Ovary (tissue), 9 donors: Measurements from ENCODE around the gene MRPL24. TPM values are rescaled to one million over a fixed set of nuclear protein-coding genes. Genes with fewer than 3 reads are reported as not detected.
A peak's percentile ranks its signal among the peaks of the same experiment; 100 is the strongest.

Source experiments
- DNase-seq, 5 donors: peaks; one replicate each; pipeline ENCODE4 v3.0.0-alpha.2; 2019 to 2020
- H3K27ac ChIP-seq, 2 donors: fragments of 200-600 bp; one replicate each; pipeline versions ENCODE4 v1.5.1 to v1.8.0; 2019 to 2022
- H3K27me3 ChIP-seq: fragments of 200-600 bp; one replicate; pipeline ENCODE4 v1.8.0; 2022
- H3K36me3 ChIP-seq: fragments of 200-600 bp; sonication (generic); one replicate; pipeline ENCODE4 v1.5.1; 2019
- H3K4me1 ChIP-seq: one replicate; pipeline ENCODE4 v1.8.1; 2013; ENCODE audit warnings: mild to moderate bottlenecking, moderate library complexity; ENCODE audit not compliant: insufficient read depth
- H3K4me3 ChIP-seq: fragments of 200-600 bp; sonication (generic); one replicate; pipeline ENCODE4 v1.5.1; 2017
- H3K9me3 ChIP-seq, 2 donors: fragments of 200-600 bp in 1 of 2; sonication (generic) in 1 of 2; one replicate each; pipeline versions ENCODE4 v1.5.1 to v1.8.1; 2013 to 2019; ENCODE audit warnings: mild to moderate bottlenecking in 1 of 2, moderate library complexity in 1 of 2
- EP300 ChIP-seq: sonication (generic); formaldehyde crosslinking; IDR thresholded peaks from one replicate; pipeline ENCODE4 v1.6.1; 2017; ENCODE audit warnings: antibody characterized with exemption
- POLR2A ChIP-seq: fragments of 450-650 bp; IDR thresholded peaks from one replicate; pipeline ENCODE4 v1.6.1; 2017; ENCODE audit warnings: antibody characterized with exemption, mild to moderate bottlenecking, moderate library complexity
- WGBS, 3 donors: extraction: QIAGEN DNeasy Blood & Tissue Kit in 1 of 3; methylation state at CpG; one replicate each; pipeline versions ENCODE4 v1.1.5 to v1.1.7; 2013 to 2017; 5-methylcytosine and 5-hydroxymethylcytosine counted together
- intact Hi-C, 4 donors: fragments of 100-400 bp; cut with DNase I; formaldehyde crosslinking; loops; one replicate each; pipeline versions ENCODE4 v1.11.0 to v1.15.1; 2022 to 2023
- polyA plus RNA-seq, 2 donors: library from polyadenylated mRNA; stranded (reverse); fragments of 200-250 nt in 1 of 2; fragments of 350-450 nt in 1 of 2; fragmentation: Illumina TruSeq in 1 of 2; extraction: RNeasy Lipid Tissue Mini Kit (QIAGEN cat#74804) in 1 of 2; gene quantifications; one replicate each; pipeline ENCODE4 v1.2.3, GENCODE V29; 2013 to 2014
- total RNA-seq, 7 donors: library from RNA; depleted of rRNA in 2 of 7; stranded (reverse); fragments of >200 nt in 2 of 7; fragmentation: NEBNext Ultra II Directional in 3 of 7; extraction: Animal tissue kit (Norgen Biotek cat#: 25700) in 3 of 7; gene quantifications; one replicate each; pipeline versions ENCODE4 v1.1.0 to v1.2.4, GENCODE V29; 2016 to 2023
- TF ChIP-seq, protein P1 (sequence below), 3 donors: fragments of 450-650 bp in 2 of 3; fragments of 200-600 bp in 1 of 3; IDR thresholded peaks; one replicate each; pipeline versions ENCODE4 v1.5.1 to v1.8.0; 2016 to 2022; ENCODE audit warnings: antibody characterized with exemption in 3 of 3, mild to moderate bottlenecking in 1 of 3
- donor health status: DM: no; HTN: no; CAD: no; lungs with moderate emphysema.
- donor health status: DM: no; HTN: no; CAD: no.
- donor health status: Bipolar disorder and iron deficiency.
- donor health status: DM: yes; HTN: yes; CAD: no.
- donor health status: DM: no; HTN: no; CAD: no.
- donor health status: DM: yes; HTN: yes; CAD: no.

The MRPL24 gene
- total and polyA plus RNA-seq, 9 donors: 23.1 to 173 (median 68.3) TPM

DNA sequence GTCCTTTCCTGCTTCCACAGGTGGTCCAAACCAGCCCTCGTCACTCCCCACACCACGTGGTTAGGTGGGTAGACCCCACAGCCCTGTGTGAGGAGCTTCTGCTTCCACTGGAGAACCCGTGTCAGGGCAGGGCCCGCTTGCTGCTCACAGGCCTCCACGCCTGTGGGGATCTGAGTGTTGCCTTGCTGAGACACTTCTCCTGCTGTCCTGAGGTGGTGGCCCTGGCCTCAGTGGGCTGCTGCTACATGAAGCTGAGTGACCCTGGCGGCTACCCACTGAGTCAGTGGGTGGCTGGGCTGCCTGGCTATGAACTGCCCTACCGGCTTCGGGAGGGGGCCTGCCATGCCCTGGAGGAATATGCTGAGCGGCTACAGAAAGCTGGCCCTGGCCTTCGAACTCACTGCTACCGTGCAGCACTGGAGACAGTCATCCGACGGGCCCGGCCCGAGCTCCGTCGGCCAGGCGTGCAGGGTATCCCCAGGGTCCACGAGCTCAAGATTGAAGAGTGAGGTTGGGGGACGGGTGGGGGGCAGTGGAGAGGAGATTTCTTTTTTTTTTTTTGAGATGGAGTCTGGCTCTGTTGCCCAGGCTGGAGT is 6.8 kb downstream of the MRPL24 start:
- TF ChIP-seq POLR2A: no peak
- no peak for TF ChIP-seq EP300
- TF ChIP-seq, protein P1, sequence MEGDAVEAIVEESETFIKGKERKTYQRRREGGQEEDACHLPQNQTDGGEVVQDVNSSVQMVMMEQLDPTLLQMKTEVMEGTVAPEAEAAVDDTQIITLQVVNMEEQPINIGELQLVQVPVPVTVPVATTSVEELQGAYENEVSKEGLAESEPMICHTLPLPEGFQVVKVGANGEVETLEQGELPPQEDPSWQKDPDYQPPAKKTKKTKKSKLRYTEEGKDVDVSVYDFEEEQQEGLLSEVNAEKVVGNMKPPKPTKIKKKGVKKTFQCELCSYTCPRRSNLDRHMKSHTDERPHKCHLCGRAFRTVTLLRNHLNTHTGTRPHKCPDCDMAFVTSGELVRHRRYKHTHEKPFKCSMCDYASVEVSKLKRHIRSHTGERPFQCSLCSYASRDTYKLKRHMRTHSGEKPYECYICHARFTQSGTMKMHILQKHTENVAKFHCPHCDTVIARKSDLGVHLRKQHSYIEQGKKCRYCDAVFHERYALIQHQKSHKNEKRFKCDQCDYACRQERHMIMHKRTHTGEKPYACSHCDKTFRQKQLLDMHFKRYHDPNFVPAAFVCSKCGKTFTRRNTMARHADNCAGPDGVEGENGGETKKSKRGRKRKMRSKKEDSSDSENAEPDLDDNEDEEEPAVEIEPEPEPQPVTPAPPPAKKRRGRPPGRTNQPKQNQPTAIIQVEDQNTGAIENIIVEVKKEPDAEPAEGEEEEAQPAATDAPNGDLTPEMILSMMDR (IDR thresholded peaks at IDR 0.05): no peak
- Histone ChIP-seq H3K9me3 (no peaks in the 10 kb centered on the region), H3K27me3 (no peaks in the 10 kb centered on the region), H3K4me1 (no peaks in the 10 kb centered on the region), H3K4me3 (no peak overlapping the region), H3K27ac (no peak overlapping the region), H3K36me3 (no peaks in the 10 kb centered on the region)
- DNase-seq: no peak
- WGBS, 3 donors: 87 to 91% (median 89%) methylated on average over 17 to 20 of the region's 20 CpGs
- intact Hi-C loops: no loop called here

DNA sequence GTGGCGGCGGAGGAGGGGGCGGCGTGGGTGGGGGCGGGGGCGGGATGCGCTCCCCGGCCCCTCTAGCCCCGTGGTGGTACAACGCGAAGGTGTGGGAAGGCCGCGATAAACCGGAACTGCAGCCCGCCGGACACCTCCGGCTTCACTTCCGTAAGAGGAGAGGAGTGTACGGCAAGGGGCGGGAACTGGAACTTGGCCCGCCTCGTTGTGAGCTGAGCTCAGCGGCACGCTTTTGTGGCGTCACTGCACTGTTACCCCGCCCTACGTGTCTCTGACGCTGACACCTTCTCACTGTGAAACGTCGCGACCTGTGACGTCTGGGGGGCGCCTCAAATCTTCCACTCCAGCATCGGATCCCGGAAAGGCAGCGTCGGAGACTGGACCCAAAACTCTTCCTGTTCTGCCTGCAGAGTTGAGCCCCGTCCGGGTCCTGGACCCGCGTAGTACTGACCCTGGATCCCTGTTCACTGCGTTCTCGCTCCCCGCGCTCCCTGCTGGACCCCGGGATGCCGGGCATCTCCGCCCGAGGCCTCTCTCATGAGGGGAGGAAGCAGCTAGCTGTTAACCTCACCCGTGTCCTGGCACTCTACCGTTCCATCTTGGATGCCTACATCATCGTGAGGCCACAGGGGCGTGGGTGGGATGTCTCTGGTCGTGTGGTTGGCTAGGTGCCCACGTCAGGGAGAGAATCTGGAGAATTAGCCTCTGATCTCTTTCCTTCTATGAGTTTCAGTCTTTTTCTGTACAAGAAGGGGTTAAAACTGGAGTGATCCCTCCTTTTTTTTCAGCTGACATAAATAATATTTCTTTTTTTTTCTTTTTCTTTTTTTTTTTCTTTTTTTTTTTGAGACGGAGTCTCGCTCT is 12.1 kb downstream of the MRPL24 start, which contains the start of gene ISG20L2:
Gene ISG20L2, minus strand, starts transcription at position 168 of the 864 bp plus-strand sequence. CDS start 1,114 bp downstream, outside the sequence.
- H3K9me3 ChIP-seq: no peaks in the 10 kb centered on the region
- intact Hi-C loops: loop anchor here in 1 of 4 donors (1.0 kb wide), 1 partner anchor 12 kb away; the partner anchor contains the start of gene MRPL24
- no peaks in the 10 kb centered on the region for H3K36me3 ChIP-seq
- peaks cover 16% of the 10 kb centered on the region for H3K4me1 ChIP-seq
- peak within 1 kb of the TSS; percentile 93 to 98 for H3K27ac ChIP-seq
- H3K4me3 ChIP-seq: peak within 1 kb of the TSS; percentile 62
- DNase-seq: peak; percentile 97 to 99 (median 98)
- WGBS, 3 donors: 0% methylated on average over 48 to 57 of the region's 57 CpGs
- TF ChIP-seq, protein P1 (IDR thresholded peaks at IDR 0.05): peak in 1 of 3 donors; percentile 14
- TF ChIP-seq EP300: peak; percentile 86
- peak; percentile 91 for TF ChIP-seq POLR2A
- H3K27me3 ChIP-seq: no peaks in the 10 kb centered on the region

DNA sequence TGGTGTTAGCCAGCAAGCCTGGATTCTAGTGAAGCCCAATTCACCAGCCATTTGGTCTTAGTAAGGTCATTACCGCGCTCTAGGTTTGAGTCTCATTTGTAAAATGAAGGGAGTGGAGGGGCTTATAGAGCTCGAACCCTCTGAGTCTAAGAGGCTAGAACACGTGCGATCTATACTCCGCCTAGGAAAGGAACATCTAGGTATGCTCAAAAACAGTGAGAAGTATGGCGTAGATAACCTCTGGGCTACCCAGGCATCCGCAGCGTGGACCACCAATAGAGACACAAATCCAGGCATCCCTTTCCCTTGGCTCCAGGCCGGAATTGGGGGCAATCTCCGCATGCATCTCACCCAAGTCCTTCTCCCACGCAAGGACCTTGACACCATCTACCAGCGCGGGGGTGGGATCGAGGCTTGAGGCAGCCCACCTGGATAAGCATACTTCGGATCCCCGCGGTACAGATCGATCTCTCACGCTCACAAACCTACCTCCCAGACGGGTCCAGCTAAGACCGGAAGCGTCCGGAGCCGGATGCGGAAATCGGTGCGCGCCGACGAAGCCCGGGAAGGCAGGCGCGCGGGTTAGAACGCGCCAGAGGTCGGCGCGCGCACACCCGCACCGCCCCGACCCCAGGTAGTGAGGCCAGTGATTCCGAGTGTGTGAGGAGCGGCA is 12.8 kb downstream of the MRPL24 start, which contains the start of gene METTL25B:
Gene METTL25B, plus strand, starts transcription at position 544 of the 673 bp plus-strand sequence. CDS start 636 bp downstream, outside the sequence.
- DNase-seq: peak; percentile 83 to 90 (median 85)
- WGBS, 3 donors: 0% methylated on average over 44 to 46 of the region's 46 CpGs
- H3K27me3 ChIP-seq: no peaks in the 10 kb centered on the region
- peak within 1 kb of the TSS; percentile 93 to 98 for H3K27ac ChIP-seq
- intact Hi-C loops: loop anchor here in 2 of 4 donors (1.0 to 2.0 kb wide), 2 partner anchors 13 to 37 kb away; partner anchors contain the start of gene MRPL24 (in 1 of the 2)
- no peaks in the 10 kb centered on the region for H3K36me3 ChIP-seq
- TF ChIP-seq, protein P1 (IDR thresholded peaks at IDR 0.05): no peak
- TF ChIP-seq EP300 (no peak), POLR2A (no peak)
- H3K4me3 ChIP-seq: peak within 1 kb of the TSS; percentile 62
- peaks cover 16% of the 10 kb centered on the region for H3K4me1 ChIP-seq
- no peaks in the 10 kb centered on the region for H3K9me3 ChIP-seq

DNA sequence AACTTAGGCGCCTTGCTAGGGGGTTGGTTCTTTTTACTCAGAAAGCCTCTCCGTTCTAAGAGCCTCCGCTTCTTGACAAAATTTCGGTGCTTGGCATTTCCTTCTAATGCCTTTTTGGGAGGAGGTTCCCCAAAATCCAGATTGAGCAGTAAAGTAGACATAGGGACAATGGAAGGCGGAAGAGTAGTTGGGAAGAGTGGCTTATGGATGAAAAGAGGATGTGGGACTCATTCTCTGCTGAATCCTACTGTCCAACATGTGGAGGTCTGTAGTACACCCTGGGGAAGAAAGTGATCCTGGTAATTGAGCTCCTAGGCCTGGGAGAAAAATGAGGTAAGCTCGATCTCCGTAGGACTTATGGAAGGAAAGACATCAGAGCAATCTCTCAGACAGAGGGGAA is 13.4 kb downstream of the MRPL24 start:
- Histone ChIP-seq H3K36me3 (no peaks in the 10 kb centered on the region), H3K9me3 (no peaks in the 10 kb centered on the region), H3K27ac (peak overlapping the region in 1 of 2 donors; percentile 93), H3K27me3 (no peaks in the 10 kb centered on the region), H3K4me1 (peaks cover 16% of the 10 kb centered on the region), H3K4me3 (peak overlapping the region; percentile 62)
- no peak for TF ChIP-seq POLR2A
- no peak for TF ChIP-seq EP300
- TF ChIP-seq, protein P1 (IDR thresholded peaks at IDR 0.05): no peak
- DNase-seq: no peak
- intact Hi-C loops: loop anchor here in 1 of 4 donors (2.0 kb wide), 1 partner anchor 37 kb away; no protein-coding TSS in a partner anchor
- 41 to 47% (median 43%) methylated on average over 7 of the region's 7 CpGs for WGBS, 3 donors
